Endothelial cell of umbilical vein (primary cell): ENCODE data around the gene MAGOHB. TPM values are rescaled to one million over a fixed set of nuclear protein-coding genes. Genes with fewer than 3 reads are reported as not detected.

Experiments
- BruUV-seq: library from RNA; stranded (reverse); fragments of 400-500 nt; replicated peaks from 2 replicates; lab custom pipeline; 2021; lab: Mats Ljungman, UMichigan
- CTCF ChIA-PET: fragments of 300-600, 350-600 bp; sonication (Branson Sonifier 250); formaldehyde crosslinking; loops from one replicate; lab custom pipeline; 2021; ENCODE audit warnings: antibody characterized with exemption, inconsistent platforms; lab: Charles Lee
- POLR2A ChIA-PET: fragments of 300-600, 350-600 bp; sonication (Branson Sonifier 250); formaldehyde crosslinking; loops from one replicate; lab custom pipeline; 2021; ENCODE audit warnings: antibody characterized with exemption, inconsistent platforms; lab: Charles Lee
- DNase-seq: peaks from one replicate; pipeline ENCODE4 v3.0.0-alpha.2; 2011; ENCODE audit warnings: low read depth, low spot score
- FAIRE-seq: peaks from 2 replicates; lab custom pipeline; 2011; peaks lifted over from hg19 to GRCh38; lab: Jason Lieb, UNC
- H2AFZ ChIP-seq: 2 replicates; pipeline ENCODE4 v1.6.0; 2012; ENCODE audit warnings: low read depth, low read length, control low read depth, inconsistent platforms
- H3K27ac ChIP-seq: 2 replicates; pipeline ENCODE4 v1.5.1; 2011; ENCODE audit warnings: low read depth, mild to moderate bottlenecking, control low read depth, low read length, moderate library complexity; ENCODE audit not compliant: insufficient read depth
- H3K27me3 ChIP-seq, 2 experiments: 2 replicates each; pipeline versions ENCODE4 v1.6.0 to v1.6.1; 2011; ENCODE audit warnings: low read length in 2 of 2, mixed read lengths in 1 of 2; ENCODE audit not compliant: control insufficient read depth in 2 of 2, insufficient read depth in 2 of 2
- H3K36me3 ChIP-seq, 2 experiments: 2 replicates in 1 of 2; 3 replicates in 1 of 2; pipeline ENCODE4 v1.5.1; 2011; ENCODE audit warnings: low read length in 2 of 2, mild to moderate bottlenecking in 1 of 2, moderate library complexity in 1 of 2; ENCODE audit not compliant: control insufficient read depth in 2 of 2, insufficient read depth in 2 of 2; ENCODE audit errors: extremely low read depth in 1 of 2
- H3K4me1 ChIP-seq: 3 replicates; pipeline ENCODE4 v1.5.1; 2011; ENCODE audit warnings: mild to moderate bottlenecking, low read length; ENCODE audit not compliant: control insufficient read depth, insufficient read depth; ENCODE audit errors: extremely low read depth
- H3K4me2 ChIP-seq: 2 replicates; pipeline ENCODE4 v1.6.1; 2011; ENCODE audit warnings: low read length, control low read depth, mixed read lengths; ENCODE audit not compliant: insufficient read depth
- H3K4me3 ChIP-seq, 3 experiments: fragments of 200-600 bp in 1 of 3; sonication (generic), shearing (Covaris generic) in 1 of 3; replicated peaks in 1 of 3; 2 replicates each; pipeline ENCODE4 v1.5.1; 2011 to 2016; ENCODE audit warnings: control low read depth in 3 of 3, low read length in 3 of 3, mild to moderate bottlenecking in 2 of 3, inconsistent platforms in 1 of 3, low read depth in 1 of 3, moderate library complexity in 1 of 3; ENCODE audit not compliant: insufficient read depth in 1 of 3
- H3K79me2 ChIP-seq: 2 replicates; pipeline ENCODE4 v1.6.0; 2012; ENCODE audit warnings: low read length, inconsistent platforms; ENCODE audit not compliant: control insufficient read depth, insufficient read depth
- H3K9ac ChIP-seq: replicated peaks from 2 replicates; pipeline ENCODE3; 2011; ENCODE audit warnings: low read length, control low read depth; ENCODE audit not compliant: insufficient read depth; ENCODE audit errors: extremely low read depth
- H3K9me1 ChIP-seq: replicated peaks from 3 replicates; pipeline ENCODE4 v1.6.0; 2011; ENCODE audit warnings: mild to moderate bottlenecking, low read length; ENCODE audit not compliant: control insufficient read depth, insufficient read depth; ENCODE audit errors: extremely low read depth
- H3K9me3 ChIP-seq: replicated peaks from 2 replicates; pipeline ENCODE4 v1.5.1; 2012; ENCODE audit warnings: low read length, inconsistent platforms; ENCODE audit not compliant: control insufficient read depth, insufficient read depth
- H4K20me1 ChIP-seq: replicated peaks from 2 replicates; pipeline ENCODE3; 2011; ENCODE audit warnings: mild to moderate bottlenecking, low read length; ENCODE audit not compliant: control insufficient read depth, insufficient read depth; ENCODE audit errors: extremely low read depth
- CTCF ChIP-seq, 2 donors: IDR thresholded peaks; 1 replicate in 1 of 2; 2 replicates in 1 of 2; pipeline ENCODE4 v1.5.1; 2011; ENCODE audit warnings: low read length in 2 of 2, mild to moderate bottlenecking in 2 of 2, moderate library complexity in 2 of 2, control low read depth in 1 of 2, inconsistent platforms in 1 of 2, low read depth in 1 of 2; ENCODE audit not compliant: insufficient read depth in 1 of 2; ENCODE audit errors: extremely low read depth in 1 of 2
- EZH2 ChIP-seq: IDR thresholded peaks from 2 replicates; pipeline ENCODE4 v1.6.1; 2012; ENCODE audit warnings: borderline replicate concordance, low read depth, mild to moderate bottlenecking, moderate library complexity, low read length, inconsistent platforms; ENCODE audit not compliant: severe bottlenecking
- FOS ChIP-seq: IDR thresholded peaks from 2 replicates; pipeline ENCODE4 v1.6.1; 2011; ENCODE audit warnings: mild to moderate bottlenecking, low read length, moderate library complexity, borderline replicate concordance; ENCODE audit not compliant: insufficient read depth
- GATA2 ChIP-seq: IDR thresholded peaks from 2 replicates; pipeline ENCODE4 v1.7.0; 2011; ENCODE audit warnings: low read depth, mild to moderate bottlenecking, moderate library complexity, mixed read lengths, low read length; ENCODE audit not compliant: insufficient read length, insufficient read depth
- JUN ChIP-seq: IDR thresholded peaks from 2 replicates; pipeline ENCODE4 v1.6.1; 2011; ENCODE audit warnings: borderline replicate concordance, low read depth; ENCODE audit not compliant: insufficient read length, insufficient read depth
- MAX ChIP-seq: IDR thresholded peaks from 2 replicates; pipeline ENCODE4 v1.6.1; 2011; ENCODE audit not compliant: insufficient read depth, insufficient read length
- MYC ChIP-seq: IDR thresholded peaks from one replicate; pipeline ENCODE4 v1.6.1; 2011; ENCODE audit warnings: mild to moderate bottlenecking, low read depth, low read length
- POLR2A ChIP-seq: IDR thresholded peaks from 2 replicates; pipeline ENCODE4 v1.6.1; 2012; ENCODE audit warnings: low read depth, mild to moderate bottlenecking, control low read depth, low read length
- POLR2AphosphoS5 ChIP-seq: IDR thresholded peaks from 2 replicates; pipeline ENCODE4 v1.6.1; 2012; ENCODE audit warnings: low read depth, mild to moderate bottlenecking, control low read depth, low read length, moderate library complexity; ENCODE audit not compliant: insufficient read depth
- dilution Hi-C: fragments of 300-500 bp; cut with MboI; formaldehyde crosslinking; loops from one replicate; pipeline ENCODE4 v1.15.0; 2019; ENCODE audit warnings: low sequenced_read_pairs; ENCODE audit not compliant: extremely low pct_ligation_motif_present
- intact Hi-C: fragments of 100-400 bp; cut with micrococcal nuclease; formaldehyde crosslinking; loops from one replicate; pipeline ENCODE4 v1.10.0; 2022
- polyA plus RNA-seq, 4 experiments: library from polyadenylated mRNA; depleted of rRNA in 3 of 4; stranded (reverse) in 3 of 4; unstranded in 1 of 4; fragments of >200 nt; gene quantifications; 2 replicates each; pipeline versions ENCODE4 v1.2.1 to v1.2.3, GENCODE V29; 2011 to 2012; ENCODE audit warnings: missing spikeins in 1 of 4
- total RNA-seq: library from RNA; stranded (reverse); gene quantifications from 2 replicates; pipeline ENCODE4 v1.2.3, GENCODE V29; 2021

Gene MAGOHB
- total and polyA plus RNA-seq, 2 donors (not counting 3 experiments of a cell fraction or from before 2014, with no cell fraction given): 8.9 to 48.3 TPM

- Histone ChIP-seq H3K9me3 (no peaks in the 10 kb centered on the region), H2AFZ (no peak overlapping the region), H3K27ac (no peak overlapping the region), H3K4me3 (no peak overlapping the region), H3K36me3 (no peaks in the 10 kb centered on the region), H3K4me2 (no peak overlapping the region), H3K9ac (no peak overlapping the region), H3K27me3 (peaks cover 0 to 2% of the 10 kb centered on the region in 2 experiments), H3K4me1 (no peaks in the 10 kb centered on the region), H4K20me1 (no peaks in the 10 kb centered on the region), H3K79me2 (no peaks in the 10 kb centered on the region), H3K9me1 (no peaks in the 10 kb centered on the region)
- ChIA-PET CTCF (interaction anchor here (1.0 kb wide), 1 partner anchor 15 kb away, joined by 3 read pairs; no protein-coding TSS in a partner anchor), POLR2A (no interaction called here)
- FAIRE-seq (no peak), DNase-seq (no peak)
- no TSS peak for BruUV-seq
- TF ChIP-seq MAX: no peak
- TF ChIP-seq JUN: no peak
- no peak for TF ChIP-seq EZH2
- TF ChIP-seq CTCF (IDR thresholded peaks at IDR 0.05; ENCODE audit: extremely low read depth in 1 of 2, insufficient read depth in 1 of 2, low read depth in 1 of 2, low read length in 2 of 2): no peak
- TF ChIP-seq POLR2AphosphoS5: no peak
- no peak for TF ChIP-seq POLR2A
- TF ChIP-seq MYC: no peak
- TF ChIP-seq FOS: no peak
- no peak for TF ChIP-seq GATA2
- dilution Hi-C loops: no loop called here
- intact Hi-C loops: no loop called here
Observed at GRCh38 chr12:10554756-10555481, 58.5 kb downstream of the MAGOHB start.
